ENCODE data around the gene PUS1. TPM values are rescaled to one million over a fixed set of nuclear protein-coding genes. Genes with fewer than 3 reads are reported as not detected.

Gene PUS1
- total RNA-seq, 1 donor from 2014 or later: 16.9 TPM

DNA sequence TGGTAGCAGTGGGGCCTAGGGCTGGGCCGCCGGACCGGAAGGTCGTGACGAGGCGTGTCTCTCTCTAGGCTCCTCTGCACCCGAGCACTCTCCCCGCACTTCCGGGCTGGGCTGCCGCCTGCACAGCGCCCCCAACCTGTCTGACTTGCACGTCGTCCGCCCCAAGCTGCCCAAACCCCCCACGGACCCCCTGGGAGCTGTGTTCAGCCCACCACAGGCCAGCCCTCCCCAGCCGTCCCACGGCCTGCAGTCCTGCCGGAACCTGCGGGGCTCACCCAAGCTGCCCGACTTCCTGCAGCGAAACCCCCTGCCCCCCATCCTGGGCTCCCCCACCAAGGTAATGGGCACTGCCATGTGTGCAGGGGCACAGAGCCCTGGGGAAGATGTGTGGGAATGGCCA, 13.3 kb upstream of the PUS1 start:
- no peak for DNase-seq (ENCODE audit: low read depth)

DNA sequence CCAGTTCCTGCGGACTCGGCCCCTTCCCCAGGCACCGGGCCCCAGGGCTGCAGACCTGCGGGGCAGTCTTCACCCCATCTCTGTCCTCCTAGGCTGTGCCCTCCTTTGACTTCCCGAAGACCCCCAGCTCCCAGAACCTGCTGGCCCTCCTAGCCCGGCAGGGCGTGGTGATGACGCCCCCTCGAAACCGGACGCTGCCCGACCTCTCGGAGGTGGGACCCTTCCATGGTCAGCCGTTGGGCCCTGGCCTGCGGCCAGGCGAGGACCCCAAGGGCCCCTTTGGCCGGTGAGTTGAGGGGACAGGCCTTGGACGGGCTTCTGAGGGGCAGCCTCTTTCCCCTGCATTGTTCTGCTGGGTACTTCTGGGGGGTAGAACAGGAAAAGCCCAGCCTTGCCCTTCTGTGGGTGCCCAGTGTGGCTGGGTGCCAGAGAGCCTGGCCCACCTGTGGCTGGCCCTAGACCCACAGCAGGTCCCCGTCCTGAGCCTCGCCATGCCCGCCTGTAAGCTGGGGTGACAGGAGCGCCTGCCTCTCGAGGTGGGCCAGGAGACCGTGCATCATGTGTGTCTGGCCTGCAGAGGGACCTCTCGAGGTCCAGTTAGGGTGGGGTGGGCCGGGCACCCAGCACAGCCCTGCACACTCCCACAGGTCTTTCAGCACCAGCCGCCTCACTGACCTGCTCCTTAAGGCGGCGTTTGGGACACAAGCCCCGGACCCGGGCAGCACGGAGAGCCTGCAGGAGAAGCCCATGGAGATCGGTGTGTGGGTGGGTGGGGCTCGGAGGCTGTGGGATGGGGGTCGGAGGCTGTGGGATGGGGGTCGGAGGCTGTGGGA, 12.6 kb upstream of the PUS1 start:
- no peak for DNase-seq (ENCODE audit: low read depth)

DNA sequence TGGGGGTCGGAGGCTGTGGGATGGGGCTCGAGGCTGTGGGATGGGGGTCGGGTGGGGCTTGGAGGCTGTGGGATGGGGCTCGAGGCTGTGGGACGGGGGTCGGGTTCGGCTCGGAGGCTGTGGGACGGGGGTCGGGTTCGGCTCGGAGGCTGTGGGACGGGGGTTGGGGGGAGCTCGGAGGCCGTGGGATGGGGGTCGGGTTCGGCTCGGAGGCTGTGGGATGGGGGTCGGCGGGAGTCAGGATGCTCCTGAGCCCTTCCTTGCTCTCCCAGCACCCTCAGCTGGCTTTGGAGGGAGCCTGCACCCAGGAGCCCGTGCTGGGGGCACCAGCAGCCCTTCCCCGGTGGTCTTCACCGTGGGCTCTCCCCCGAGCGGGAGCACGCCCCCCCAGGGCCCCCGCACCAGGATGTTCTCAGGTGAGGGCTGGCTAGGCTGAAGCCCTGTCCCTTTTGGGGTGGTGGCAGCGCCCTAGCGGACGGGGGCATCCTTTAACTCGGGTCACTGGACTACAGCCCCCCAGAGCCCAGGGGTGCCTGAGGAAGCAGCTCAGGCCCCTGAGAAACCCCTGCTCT, 11.9 kb upstream of the PUS1 start:
- DNase-seq (ENCODE audit: low read depth): no peak

DNA sequence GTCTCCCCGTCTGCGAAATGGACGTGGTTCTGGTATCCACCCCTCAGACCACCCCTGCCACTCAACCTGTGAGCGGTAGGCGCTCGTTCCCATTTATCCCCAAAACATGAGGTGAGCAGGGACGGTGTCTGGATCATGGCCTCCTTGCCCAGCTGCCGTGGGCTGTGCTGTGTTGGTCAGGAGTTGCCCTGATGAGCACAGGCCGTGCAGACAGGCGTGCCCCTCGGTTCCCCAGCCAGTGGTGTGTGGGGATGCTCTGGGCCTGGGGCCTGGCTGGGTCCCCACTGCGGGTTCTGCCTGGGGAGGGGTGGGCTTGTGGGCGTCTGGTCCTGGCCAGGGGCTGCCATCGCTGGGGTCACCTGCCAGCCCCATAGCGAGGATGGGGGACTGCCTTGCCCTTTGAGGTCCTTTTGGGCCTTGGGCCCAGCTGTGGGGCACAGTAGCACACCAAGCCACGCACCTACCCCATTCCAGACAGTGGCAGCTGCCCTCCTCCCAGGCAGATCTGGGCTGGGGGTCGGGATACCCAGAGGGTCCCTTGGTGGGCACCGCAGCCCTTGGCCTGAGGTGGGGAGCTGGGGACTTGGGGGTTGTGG, 11.3 kb upstream of the PUS1 start:
- DNase-seq (ENCODE audit: low read depth): no peak

DNA sequence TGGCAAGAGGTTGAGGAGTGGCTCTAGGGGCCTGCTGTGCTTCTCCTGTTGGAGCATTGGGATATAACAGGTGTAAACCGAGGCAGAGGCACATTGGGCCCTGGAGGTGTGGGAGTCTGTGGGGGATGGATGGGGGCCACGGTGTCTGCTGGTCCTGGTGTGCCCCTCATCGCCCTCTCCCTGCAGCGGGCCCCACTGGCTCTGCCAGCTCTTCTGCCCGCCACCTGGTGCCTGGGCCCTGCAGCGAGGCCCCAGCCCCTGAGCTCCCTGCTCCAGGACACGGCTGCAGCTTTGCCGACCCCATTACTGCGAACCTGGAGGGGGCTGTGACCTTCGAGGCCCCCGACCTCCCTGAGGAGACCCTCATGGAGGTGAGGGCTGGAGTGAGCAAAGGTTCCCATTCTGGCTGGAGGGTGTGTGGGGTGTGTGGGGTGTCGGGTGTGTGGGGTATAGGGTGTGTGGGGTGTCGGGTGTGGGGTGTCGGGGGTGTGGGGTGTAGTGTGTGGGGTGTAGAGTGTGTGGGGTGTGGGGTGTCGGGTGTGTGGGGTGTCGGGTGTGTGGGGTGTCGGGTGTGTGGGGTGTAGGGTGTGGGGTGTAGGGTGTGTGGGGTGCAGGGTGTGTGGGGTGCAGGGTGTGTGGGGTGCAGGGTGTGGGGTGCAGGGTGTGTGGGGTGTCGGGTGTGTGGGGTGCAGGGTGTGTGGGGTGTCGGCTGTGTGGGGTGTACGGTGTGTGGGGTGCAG, 10.6 kb upstream of the PUS1 start:
- no peak for DNase-seq (ENCODE audit: low read depth)

DNA sequence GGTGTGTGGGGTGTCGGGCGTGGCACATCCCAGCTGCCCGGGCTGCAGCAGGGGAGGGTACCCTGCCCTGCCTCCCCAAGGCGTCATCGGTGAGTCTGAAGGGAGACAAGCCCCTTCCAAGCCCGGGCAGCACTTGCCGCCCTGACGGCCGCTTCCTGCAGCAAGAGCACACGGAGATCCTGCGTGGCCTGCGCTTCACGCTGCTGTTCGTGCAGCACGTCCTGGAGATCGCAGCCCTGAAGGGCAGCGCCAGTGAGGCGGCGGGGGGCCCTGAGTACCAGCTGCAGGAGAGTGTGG, 10.1 kb upstream of the PUS1 start:
- DNase-seq (ENCODE audit: low read depth): no peak

DNA sequence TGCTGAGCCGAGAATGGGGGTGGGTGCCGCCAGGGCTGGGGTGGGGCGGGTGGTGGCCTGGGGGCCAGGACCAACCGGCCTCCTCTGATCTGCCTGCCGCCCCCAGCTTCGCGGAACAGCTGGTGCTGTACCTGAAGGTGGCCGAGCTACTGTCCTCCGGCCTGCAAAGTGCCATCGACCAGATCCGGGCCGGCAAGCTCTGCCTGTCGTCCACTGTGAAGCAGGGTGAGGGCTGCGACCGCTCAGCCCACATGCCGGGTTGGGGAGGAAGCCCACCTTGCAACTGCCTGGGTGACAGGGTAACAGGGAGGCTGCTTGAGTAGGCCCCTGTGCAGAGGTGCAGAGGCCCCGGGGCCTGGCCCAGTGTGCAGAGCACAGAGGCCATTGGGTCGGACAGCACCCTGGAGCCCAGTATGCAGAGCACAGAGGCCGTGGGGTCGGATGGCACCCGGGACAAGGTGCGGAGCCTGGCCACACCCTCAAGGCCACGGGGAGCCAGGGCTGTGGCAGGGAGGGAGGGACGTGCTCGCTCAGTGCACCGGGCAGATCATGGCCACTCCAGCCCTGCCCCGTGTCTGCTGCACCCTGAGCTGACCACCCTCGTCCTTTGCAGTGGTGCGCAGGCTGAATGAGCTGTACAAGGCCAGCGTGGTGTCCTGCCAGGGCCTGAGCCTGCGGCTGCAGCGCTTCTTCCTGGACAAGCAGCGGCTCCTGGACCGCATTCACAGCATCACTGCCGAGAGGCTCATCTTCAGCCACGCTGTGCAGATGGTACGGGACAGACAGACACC, 9.5 kb upstream of the PUS1 start:
- DNase-seq (ENCODE audit: low read depth): no peak

DNA sequence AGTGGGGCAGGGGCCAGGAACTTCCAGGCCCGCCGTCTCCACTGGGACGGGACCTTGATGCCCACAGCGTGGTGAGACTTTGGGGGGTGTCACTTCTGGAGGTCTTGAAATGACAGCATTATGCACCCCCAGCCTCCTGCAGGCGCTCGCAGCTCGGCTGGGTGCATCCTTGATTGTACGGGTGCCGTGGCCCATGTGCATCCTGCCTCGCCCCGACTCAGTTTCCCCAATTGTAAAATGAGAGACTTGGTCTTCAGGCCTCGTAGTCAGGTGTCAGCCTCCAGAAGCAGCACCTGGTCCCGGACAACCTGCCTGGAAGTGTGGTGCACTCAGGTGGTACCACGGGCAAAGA, 8.9 kb upstream of the PUS1 start:
- DNase-seq (ENCODE audit: low read depth): no peak

DNA sequence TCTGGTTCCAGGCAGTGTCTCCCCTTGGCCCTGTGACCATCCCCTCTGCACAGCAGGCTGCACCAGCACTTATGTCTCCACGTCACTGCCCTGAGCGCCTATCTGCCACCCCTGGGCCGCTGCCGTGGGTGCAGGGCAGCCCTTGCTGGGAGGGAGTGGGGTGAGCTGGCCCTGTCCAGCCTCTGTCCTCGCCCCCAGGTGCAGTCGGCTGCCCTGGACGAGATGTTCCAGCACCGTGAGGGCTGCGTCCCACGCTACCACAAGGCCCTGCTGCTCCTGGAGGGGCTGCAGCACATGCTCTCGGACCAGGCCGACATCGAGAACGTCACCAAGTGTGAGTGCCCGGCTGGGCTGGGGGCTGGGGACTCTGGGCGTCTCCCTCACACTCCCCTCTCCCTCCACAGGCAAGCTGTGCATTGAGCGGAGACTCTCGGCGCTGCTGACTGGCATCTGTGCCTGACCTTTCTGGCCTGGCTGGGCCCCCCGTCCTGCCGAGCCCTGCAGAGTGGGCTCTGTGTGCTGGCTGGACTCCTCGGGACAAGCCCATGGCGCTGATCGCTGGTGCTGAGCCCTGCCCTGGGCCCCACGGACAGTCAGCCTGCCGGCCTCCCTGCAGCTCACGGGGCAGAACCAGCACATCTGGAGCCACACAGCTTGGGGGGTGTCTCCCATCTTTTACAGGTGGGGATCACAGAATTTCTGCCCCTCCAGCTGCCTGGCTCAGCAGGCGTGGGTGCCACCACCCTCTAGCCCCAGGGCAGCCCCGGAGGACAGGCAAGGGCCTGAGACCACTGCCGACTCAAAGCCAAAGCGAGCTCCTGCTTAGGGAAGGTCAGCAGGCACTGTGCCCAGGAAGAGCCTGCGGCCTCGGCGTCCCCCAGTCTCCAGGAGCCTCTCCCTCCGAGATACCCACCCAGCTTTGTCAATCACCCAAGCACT, 7.9 kb upstream of the PUS1 start:
- DNase-seq (ENCODE audit: low read depth): no peak

DNA sequence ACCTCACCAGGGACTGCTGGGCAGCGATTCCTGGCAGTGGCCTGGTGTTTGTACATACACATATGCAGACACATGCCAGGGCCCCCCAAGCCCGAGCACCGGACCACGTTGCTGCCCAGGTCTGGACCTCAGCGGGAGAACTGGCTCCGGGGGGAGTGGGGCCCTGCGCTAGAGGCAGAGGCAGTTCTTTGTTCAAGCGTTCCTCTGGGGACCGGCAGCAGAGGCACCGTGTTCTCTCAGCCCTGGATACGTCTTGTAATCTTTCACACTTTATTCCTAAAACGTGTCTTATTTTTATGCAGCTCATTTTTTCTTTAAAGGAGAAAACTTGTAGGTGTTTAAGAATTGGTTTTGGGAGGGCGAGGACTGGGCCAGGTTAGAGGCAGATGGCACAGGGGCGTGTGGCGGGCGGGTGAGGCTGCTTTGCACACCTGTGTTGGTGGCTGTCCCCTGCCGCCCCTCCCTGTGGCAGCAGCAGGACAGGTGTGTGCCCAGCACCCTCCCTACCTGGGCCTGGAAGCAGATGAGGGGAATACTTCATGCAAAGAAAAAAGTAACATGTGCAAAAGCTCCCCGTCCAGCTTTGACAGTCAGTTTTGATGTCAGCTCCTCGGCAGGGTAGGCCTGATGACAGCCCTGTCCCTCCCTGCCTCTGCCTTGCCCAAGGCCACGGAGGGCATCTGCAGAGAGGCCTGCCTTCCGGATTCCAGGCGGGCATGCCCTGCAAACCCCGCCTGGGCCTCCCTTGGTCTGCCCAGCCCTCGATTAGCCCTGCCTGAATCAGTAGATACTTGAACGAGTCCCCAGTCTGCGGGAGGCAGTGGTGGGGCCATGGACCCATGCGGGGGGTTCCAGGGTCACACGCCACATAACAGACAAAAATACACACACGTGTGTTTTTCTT, 7.0 kb upstream of the PUS1 start:
- DNase-seq (ENCODE audit: low read depth): no peak

DNA sequence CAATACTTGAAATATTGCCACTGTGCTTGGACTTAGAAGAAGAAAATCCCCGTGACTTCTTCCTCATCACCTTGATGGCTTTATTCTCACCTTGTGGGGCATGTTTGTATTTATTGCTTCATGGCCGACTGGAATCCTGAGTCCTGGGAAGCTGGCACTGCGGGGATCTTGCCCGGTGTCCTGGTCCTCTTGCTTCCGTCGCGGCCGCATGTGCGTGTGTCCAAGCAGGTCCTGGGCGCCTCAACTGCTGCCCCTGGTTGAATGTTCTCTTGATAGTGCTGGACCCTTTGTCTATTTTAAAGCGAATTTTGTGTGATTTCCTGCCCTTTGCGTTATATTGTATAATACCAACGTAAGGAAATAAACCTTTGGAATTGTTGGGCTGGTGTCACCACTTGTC, 6.3 kb upstream of the PUS1 start:
- no peak for DNase-seq (ENCODE audit: low read depth)

DNA sequence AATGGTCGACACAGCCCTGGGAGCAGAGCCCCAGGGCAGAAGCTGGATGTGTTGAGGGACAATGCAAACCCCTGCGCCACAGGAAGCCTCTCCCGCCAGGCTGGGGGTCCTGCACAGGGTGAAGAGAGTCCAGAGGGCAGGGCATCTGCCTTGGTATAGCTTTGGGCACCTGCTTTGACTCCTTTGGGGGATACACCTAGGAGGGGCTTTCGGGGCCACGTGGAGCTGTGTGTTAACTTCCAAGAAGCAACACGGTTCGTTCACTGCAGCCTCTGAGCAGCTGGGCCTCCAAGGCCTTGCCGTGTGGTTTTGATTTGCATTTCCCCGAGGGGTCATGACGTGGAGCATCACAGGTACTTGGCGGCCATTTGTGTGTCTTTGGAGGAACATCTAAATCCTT, 5.8 kb upstream of the PUS1 start:
- DNase-seq (ENCODE audit: low read depth): no peak

DNA sequence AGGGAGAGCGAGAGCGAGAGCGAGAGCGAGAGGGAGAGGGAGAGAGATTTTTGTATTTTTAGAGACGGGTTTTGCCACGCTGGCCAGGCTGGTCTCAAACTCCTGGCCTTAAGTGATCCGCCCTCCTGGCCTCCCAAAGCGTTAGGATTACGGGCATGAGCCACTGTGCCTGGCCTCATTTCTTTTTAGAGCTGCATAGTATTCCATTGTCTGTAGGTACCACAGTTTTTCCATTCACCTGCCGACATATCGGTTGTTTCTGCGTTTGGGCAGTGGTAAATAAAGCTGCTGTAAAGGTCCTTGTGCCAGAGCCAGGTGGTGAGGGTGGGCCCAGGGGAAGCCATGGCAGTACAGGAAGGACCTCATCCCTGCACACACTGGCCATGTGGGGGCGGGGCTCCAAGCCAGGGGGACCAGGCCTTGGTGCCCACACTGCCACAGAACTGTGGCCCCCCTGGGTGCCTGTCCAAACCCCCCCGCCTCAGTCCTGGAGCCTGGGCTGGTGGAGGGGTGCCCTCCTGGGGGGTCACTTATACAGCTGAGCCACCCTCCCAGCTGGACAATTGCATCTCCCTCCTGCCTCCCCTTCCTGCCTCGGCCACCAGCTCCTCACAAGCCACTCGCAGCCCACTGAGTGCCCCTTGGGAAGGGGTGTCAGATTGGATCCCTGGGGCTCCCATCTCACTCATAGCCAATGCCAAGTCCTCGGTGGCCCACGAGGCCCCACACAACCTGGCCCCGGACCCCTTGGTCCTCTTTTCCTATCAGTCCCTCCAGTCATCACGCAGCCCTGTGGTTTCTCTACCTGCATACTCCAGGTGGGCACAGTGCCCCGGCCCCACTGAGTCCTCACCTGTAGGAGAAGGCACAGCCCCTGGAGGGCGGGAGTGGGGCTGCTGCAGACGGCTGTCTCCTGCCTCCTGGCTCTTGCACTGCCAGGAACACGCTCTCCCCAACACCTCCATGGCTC, 1.7 kb upstream of the PUS1 start:
- no peak for DNase-seq (ENCODE audit: low read depth)

DNA sequence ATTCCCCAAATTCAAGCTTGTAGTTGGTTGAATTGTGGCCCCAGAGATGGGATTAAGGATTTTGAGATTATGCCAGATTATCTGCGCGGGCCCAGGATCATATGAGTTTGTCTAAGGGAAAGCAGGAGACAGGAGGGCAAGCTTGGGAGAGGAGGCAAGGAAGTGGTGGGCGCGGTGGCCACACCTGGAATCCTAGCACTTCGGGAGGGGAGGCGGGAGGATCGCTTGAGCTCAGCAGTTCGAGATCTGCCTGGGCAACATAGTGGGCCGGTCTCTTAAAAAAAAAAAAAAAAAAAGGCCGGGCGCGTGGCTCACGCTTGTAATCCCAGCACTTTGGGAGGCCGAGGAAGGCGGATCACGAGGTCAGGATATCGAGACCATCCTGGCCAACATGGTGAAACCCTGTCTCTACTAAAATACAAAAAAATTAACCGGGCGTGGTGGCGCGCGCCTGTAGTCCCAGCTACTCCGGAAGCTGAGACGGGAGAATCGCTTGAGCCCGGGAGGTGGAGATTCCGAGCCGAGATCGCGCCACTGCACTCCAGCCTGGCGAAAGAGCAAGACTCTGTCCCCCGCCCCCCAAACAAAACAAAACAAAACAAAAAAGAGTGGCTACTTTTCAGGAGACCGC, 881 bp upstream of the PUS1 start:
- no peak for DNase-seq (ENCODE audit: low read depth)

DNA sequence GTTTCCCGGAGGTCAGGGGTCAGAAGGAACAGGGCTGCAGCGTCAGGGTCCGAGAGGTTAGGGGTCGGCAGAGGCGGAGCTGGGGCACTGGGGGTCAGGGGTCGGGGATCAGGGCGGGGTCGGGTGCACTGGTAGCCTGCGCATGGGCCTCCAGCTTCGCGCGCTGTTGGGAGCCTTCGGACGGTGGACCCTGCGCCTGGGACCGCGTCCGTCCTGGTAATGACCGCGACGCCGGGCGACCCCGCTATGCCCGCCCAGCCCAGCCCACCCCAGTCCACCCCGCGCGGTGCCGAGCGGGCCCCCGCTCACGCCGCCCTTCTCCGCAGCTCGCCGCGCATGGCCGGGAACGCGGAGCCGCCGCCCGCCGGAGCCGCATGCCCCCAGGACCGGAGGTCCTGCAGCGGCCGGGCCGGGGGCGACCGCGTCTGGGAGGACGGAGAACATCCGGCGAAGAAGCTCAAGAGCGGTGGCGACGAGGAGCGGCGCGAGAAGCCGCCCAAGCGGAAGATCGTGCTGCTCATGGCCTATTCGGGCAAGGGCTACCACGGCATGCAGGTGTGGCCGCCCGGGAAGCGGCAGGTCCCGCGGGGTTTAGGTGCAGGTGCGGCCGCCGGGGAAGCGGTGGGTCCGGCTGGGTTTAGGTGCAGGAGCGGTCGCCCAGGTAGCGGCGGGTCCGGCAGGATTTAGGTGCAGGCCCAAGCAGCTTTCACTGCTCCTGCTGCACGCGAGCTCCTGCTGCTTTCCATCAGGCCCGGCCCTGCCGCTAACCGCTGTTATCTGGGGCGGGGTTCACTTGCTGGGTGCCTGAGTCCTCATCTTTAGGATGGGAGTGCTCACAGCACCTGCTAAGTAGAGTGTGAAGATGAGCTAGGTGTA, 743 bp downstream of the PUS1 start:
- no peak for DNase-seq (ENCODE audit: low read depth)

DNA sequence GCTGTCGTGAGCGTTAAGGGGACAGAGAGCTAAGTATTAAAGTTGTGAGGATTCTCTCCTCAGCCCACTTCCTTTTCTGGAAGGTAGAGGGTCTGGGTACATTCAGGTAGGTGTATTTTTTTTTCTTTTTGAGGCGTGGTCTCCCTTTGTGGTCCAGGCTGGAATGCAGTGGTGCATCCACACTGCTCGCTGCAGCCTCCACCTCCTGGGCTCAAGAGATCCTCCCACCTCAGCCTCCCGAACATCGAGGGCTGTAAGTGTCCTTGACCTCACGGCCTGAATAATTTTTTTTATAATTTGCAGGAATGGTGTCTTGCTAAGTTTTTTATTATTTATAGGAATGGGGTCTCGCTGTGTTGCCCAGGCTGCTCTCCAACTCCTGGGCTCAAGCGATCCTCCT, 1.4 kb downstream of the PUS1 start:
- DNase-seq (ENCODE audit: low read depth): no peak

DNA sequence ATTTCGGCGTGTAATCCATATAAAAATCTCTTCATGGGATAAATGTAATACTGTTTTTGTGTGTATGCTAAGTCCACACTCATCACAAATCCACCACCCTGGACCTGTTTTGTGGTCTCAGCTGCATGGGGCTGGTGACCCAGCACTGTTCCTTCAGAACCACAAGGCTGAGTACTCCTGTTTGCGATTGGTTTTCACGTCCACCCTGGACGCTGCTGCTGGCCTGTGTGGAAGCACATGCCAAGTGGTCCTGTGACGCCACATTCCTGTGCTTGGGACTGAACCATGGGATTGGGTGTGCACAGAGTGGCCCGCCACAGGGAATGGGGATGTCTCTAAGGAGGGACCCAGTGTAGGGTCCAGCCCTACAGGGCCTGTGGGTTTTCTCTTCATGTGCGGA, 4.3 kb downstream of the PUS1 start:
- DNase-seq (ENCODE audit: low read depth): no peak

Measured in renal cortical epithelial cell (primary cell).